Calu3 (cell line): ENCODE results near the gene SEZ6L. TPM values are rescaled to one million over a fixed set of nuclear protein-coding genes. Genes with fewer than 3 reads are reported as not detected.
A peak's percentile ranks its signal among the peaks of the same experiment; 100 is the strongest.

Source experiments
- BruUV-seq: library from RNA; stranded (reverse); fragments of 400-500 nt; replicated peaks from 2 replicates; lab custom pipeline; 2021; lab: Mats Ljungman, UMichigan
- CTCF ChIA-PET: fragments of 300-600 bp; sonication (Branson Sonifier 250); formaldehyde crosslinking; loops from one replicate; lab custom pipeline; 2022; ENCODE audit warnings: antibody characterized with exemption; lab: Charles Lee
- DNase-seq: peaks from one replicate; pipeline ENCODE4 v3.0.0; 2022
- H3K27ac Mint-ChIP-seq: one replicate; pipeline ENCODE4 v1.8.0; 2022; ENCODE audit warnings: mixed read lengths; ENCODE audit not compliant: unreplicated experiment
- H3K27me3 Mint-ChIP-seq: one replicate; pipeline ENCODE4 v1.8.0; 2022; ENCODE audit warnings: mixed read lengths; ENCODE audit not compliant: unreplicated experiment
- H3K36me3 Mint-ChIP-seq: one replicate; pipeline ENCODE4 v1.8.0; 2022; ENCODE audit warnings: mild to moderate bottlenecking, moderate library complexity, mixed read lengths; ENCODE audit not compliant: insufficient read depth, unreplicated experiment
- H3K4me1 Mint-ChIP-seq: one replicate; pipeline ENCODE4 v1.8.0; 2022; ENCODE audit warnings: mild to moderate bottlenecking, low read depth, mixed read lengths; ENCODE audit not compliant: unreplicated experiment
- H3K4me3 Mint-ChIP-seq: one replicate; pipeline ENCODE4 v1.8.0; 2022; ENCODE audit warnings: mild to moderate bottlenecking, low read depth, moderate library complexity, mixed read lengths; ENCODE audit not compliant: unreplicated experiment
- H3K9me3 Mint-ChIP-seq: one replicate; pipeline ENCODE4 v1.8.0; 2022; ENCODE audit warnings: low read depth, mixed read lengths; ENCODE audit not compliant: unreplicated experiment
- CTCF ChIP-seq: fragments of 200-600 bp; IDR thresholded peaks from one replicate; pipeline ENCODE4 v1.8.0; 2022; ENCODE audit warnings: antibody characterized with exemption; ENCODE audit not compliant: unreplicated experiment
- intact Hi-C: fragments of 100-400 bp; cut with micrococcal nuclease; formaldehyde crosslinking; loops from one replicate; pipeline ENCODE4 v1.10.0; 2022; ENCODE audit not compliant: unreplicated experiment
- total RNA-seq: library from RNA; stranded (reverse); gene quantifications from 2 replicates; pipeline ENCODE4 v1.2.3, GENCODE V29; 2022

Gene SEZ6L
- total RNA-seq, 1 experiment from 2014 or later = not detected

GRCh38 chr22:26359156-26359555 lies 189.9 kb downstream of the SEZ6L start:
- TF ChIP-seq CTCF = no peak
- BruUV-seq = no TSS peak
- CTCF ChIA-PET = no interaction called here
- intact Hi-C loops = no loop called here
- H3K27ac Mint-ChIP-seq = no peak overlapping the region
- no peak overlapping the region for H3K4me3 Mint-ChIP-seq
- H3K9me3 Mint-ChIP-seq = no peaks in the 10 kb centered on the region
- DNase-seq = no peak
- H3K36me3 Mint-ChIP-seq = no peaks in the 10 kb centered on the region
- H3K27me3 Mint-ChIP-seq = peaks cover 41% of the 10 kb centered on the region
- H3K4me1 Mint-ChIP-seq = peaks cover 6% of the 10 kb centered on the region

GRCh38 chr22:26360169-26360885 lies 191.1 kb downstream of the SEZ6L start:
- intact Hi-C loops = loop anchor here (10.0 kb wide), 1 partner anchor 104 kb away; no protein-coding TSS in a partner anchor
- no TSS peak for BruUV-seq
- Mint-ChIP-seq H3K36me3 (no peaks in the 10 kb centered on the region), H3K4me1 (peaks cover 6% of the 10 kb centered on the region), H3K4me3 (no peak overlapping the region), H3K27me3 (peaks cover 39% of the 10 kb centered on the region), H3K27ac (no peak overlapping the region), H3K9me3 (no peaks in the 10 kb centered on the region)
- TF ChIP-seq CTCF = peak; percentile 79
- peak; percentile 68 for DNase-seq
- CTCF ChIA-PET = interaction anchor here (0.6 to 1.6 kb wide), 3 partner anchors 23 to 137 kb away, joined by 3 to 4 read pairs (median 4); no protein-coding TSS in a partner anchor

- CTCF ChIA-PET = no interaction called here
- no peak for DNase-seq
- H3K9me3 Mint-ChIP-seq = no peaks in the 10 kb centered on the region
- intact Hi-C loops = loop anchor here (10.0 kb wide), 1 partner anchor 102 kb away; no protein-coding TSS in a partner anchor
- H3K27ac Mint-ChIP-seq = no peak overlapping the region
- no peak for TF ChIP-seq CTCF
- BruUV-seq = no TSS peak
- no peaks in the 10 kb centered on the region for H3K36me3 Mint-ChIP-seq
- H3K4me1 Mint-ChIP-seq = peaks cover 6% of the 10 kb centered on the region
- H3K4me3 Mint-ChIP-seq = no peak overlapping the region
- H3K27me3 Mint-ChIP-seq = peaks cover 41% of the 10 kb centered on the region
These were observed 193.2 kb downstream of the SEZ6L start for GRCh38 chr22:26362471-26362870.

GRCh38 chr22:26364066-26365015 lies 195.1 kb downstream of the SEZ6L start:
- Mint-ChIP-seq H3K27ac (no peak overlapping the region), H3K9me3 (no peaks in the 10 kb centered on the region), H3K27me3 (peaks cover 49% of the 10 kb centered on the region), H3K4me1 (peaks cover 6% of the 10 kb centered on the region), H3K36me3 (no peaks in the 10 kb centered on the region), H3K4me3 (no peak overlapping the region)
- peak; percentile 70 for DNase-seq
- BruUV-seq = no TSS peak
- intact Hi-C loops = loop anchor here (10.0 kb wide), 1 partner anchor 100 kb away; no protein-coding TSS in a partner anchor
- CTCF ChIA-PET = interaction anchor here (0.7 to 1.5 kb wide), 12 partner anchors 10 to 1511 kb away, joined by 3 to 9 read pairs (median 4); no protein-coding TSS in a partner anchor
- peak; percentile 52 for TF ChIP-seq CTCF
